ENCODE results near the gene DNALI1.

DNALI1 gene

DNA sequence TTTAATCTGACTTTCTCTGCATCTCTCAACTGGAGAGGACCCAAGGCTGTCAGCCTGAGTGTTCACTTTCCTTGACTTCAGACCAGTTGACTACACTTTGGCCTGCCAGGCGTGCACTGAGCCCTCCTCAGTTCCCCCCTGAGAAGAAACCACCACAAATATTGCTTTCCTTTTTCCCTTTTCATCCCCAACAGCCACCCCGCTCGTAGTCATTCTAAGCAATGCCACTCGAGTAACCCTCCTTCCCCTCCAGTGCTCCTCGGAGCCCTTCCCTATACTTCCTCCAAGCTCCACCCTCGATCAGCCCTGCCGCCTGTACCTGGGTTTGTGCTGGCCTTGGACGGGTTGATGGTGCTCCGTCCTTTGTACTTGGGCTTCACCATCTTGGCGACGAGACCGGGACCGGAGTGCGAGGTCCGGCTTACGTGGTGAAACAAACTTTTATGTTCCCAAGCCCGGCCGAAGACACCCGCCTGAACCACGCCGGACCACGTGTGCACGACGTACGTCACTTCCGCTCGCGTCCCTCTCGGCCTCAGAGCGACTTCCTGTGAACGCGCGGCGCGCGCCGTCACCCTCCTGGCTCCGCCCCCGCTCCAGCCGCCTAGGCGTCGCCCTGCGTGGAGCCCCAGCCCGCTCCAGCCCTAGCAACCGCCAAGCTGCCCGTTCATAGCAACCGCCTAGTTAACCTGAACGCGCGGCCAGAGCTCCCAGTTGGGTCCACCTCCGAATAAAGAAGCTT is 38.9 kb downstream of the DNALI1 start, which contains the start of gene GNL2:
Gene GNL2 (minus strand): TSS at position 498 of the 742 bp plus-strand sequence. CDS start 115 bp downstream, at position 383.
- H3K4me3 ChIP-seq (ENCODE audit: low read depth, low read length), result peak within 1 kb of the TSS; percentile 96
- in situ Hi-C loops (cut with HindIII; ENCODE audit: low sequenced_read_pairs), result no loop called here
- TF ChIP-seq, protein P1, sequence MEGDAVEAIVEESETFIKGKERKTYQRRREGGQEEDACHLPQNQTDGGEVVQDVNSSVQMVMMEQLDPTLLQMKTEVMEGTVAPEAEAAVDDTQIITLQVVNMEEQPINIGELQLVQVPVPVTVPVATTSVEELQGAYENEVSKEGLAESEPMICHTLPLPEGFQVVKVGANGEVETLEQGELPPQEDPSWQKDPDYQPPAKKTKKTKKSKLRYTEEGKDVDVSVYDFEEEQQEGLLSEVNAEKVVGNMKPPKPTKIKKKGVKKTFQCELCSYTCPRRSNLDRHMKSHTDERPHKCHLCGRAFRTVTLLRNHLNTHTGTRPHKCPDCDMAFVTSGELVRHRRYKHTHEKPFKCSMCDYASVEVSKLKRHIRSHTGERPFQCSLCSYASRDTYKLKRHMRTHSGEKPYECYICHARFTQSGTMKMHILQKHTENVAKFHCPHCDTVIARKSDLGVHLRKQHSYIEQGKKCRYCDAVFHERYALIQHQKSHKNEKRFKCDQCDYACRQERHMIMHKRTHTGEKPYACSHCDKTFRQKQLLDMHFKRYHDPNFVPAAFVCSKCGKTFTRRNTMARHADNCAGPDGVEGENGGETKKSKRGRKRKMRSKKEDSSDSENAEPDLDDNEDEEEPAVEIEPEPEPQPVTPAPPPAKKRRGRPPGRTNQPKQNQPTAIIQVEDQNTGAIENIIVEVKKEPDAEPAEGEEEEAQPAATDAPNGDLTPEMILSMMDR (IDR thresholded peaks at IDR 0.05; ENCODE audit: low read depth, low read length, missing control alignments), result no peak
- DNase-seq (ENCODE audit: low read depth), result peak; percentile 89

DNA sequence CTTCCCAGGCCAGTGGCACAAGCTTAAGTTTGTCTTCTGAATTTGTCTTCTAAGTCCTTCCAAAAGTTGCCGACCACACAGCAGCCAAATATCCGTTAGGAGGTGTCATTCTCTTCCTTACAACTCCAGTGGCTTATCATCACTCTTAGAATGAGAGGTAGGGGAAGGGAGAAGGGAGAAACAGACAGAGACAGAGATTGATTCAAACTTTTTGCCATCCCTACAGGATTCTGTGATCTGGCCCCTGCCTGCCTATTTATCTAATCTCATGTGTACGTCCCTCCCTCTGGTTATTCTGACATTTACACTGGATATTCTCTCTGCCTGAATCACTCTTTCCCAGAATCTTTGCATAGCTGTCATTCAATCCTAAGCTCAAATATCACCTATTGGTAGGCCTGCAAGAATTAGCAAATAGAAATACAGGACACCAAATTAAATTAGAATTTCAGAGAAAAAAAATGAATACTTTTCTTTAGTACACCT is 39.5 kb downstream of the DNALI1 start:
- in situ Hi-C loops (cut with HindIII; ENCODE audit: low sequenced_read_pairs), result no loop called here
- no peak for DNase-seq (ENCODE audit: low read depth)

DNA sequence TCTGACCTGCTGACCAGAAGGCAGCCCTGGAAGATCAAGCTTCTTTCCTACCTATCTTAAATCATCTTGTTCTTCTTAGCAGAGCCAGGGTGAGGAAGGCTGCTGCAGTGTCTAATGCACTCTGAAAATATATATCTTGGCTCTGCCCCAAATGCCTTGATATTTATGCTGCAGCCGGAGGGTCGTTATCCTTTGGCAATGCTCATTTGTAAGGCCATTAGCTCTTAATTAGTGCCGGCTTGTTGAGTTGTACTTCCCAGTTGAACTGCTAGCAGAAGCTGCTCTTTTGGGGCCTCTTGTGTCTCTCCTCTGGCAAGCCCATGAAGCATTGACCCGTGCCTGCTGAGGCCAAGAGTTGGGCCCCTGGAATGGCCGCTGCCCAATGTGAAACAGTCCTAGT is 43.2 kb downstream of the DNALI1 start:
- TF ChIP-seq, protein P1 (IDR thresholded peaks at IDR 0.05; ENCODE audit: low read depth, low read length, missing control alignments), result no peak
- in situ Hi-C loops (cut with HindIII; ENCODE audit: low sequenced_read_pairs), result no loop called here
- H3K4me3 ChIP-seq (ENCODE audit: low read depth, low read length), result no peak overlapping the region
- DNase-seq (ENCODE audit: low read depth), result no peak

More for the DNA sequence above, 39.5 kb downstream of the DNALI1 start:
- TF ChIP-seq, protein P1 (IDR thresholded peaks at IDR 0.05; ENCODE audit: low read depth, low read length, missing control alignments), result no peak
- H3K4me3 ChIP-seq (ENCODE audit: low read depth, low read length), result peak overlapping the region; percentile 96

DNA sequence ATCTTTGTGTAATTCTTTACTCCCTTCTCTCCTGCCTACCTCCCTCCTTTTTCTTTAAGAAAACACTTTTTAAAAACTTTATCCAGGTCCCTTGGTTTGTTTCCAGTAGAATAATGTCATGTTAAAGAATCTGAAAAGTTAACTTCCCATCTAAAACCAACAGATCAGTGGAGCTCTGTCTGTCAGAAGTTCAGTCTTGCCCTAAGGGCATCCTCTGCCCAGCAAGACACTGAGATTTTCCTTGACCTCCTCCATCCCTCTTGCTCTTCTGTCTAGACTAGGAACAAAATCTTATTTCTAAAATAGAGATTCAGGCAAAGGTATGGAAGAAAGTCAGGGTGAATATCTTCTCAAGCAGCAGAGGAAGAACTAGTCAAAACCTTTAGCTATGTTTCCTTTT is 44.7 kb downstream of the DNALI1 start:
- in situ Hi-C loops (cut with HindIII; ENCODE audit: low sequenced_read_pairs), result no loop called here
- no peak for DNase-seq (ENCODE audit: low read depth)
- TF ChIP-seq, protein P1 (IDR thresholded peaks at IDR 0.05; ENCODE audit: low read depth, low read length, missing control alignments), result no peak
- no peak overlapping the region for H3K4me3 ChIP-seq (ENCODE audit: low read depth, low read length)

DNA sequence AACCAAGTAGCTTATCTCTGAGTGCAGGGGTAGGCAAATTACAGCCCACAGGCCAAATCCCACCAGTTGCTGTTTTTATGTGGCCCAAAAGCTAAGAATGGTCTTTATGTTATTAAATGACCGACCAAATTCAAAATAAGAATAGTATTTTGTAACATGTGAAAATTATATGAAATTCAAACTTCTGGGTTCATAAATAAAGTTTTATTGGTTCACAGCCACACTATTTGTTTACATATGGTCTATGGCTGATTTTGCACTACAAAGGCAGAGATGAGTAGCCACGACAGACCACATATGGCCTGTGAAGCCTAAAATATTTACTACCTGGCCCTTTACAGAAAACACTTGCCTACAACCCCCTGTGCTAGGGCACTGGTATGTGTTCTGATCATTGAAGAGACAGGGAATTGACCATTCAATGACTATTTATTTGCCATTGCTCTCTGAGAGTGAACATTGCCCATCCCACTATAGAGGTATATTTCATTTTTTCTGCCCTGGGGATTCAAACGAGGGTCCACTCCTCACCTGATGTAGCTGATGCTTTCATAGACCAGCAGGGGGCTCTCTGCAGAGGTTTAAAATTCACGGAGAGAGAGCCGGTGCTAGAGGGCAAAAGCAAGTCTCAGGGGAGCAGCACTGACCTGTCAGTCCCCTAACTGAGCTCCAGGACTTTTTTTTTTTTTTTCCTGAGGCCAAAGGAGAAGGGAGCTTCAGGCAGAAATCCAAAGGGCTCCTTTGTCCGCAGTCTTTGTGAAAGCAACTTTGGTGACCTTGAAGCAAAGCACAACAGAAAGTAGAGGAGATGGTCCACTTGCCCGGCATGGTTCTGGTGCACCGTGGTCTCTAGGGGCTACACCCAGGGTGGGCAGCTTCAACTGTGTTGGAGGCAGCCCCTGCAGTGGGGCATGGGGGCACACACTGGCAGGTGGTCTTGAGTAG is 46.3 kb downstream of the DNALI1 start:
- TF ChIP-seq, protein P1 (IDR thresholded peaks at IDR 0.05; ENCODE audit: low read depth, low read length, missing control alignments), result peak; percentile 84
- in situ Hi-C loops (cut with HindIII; ENCODE audit: low sequenced_read_pairs), result no loop called here
- no peak for DNase-seq (ENCODE audit: low read depth)
- no peak overlapping the region for H3K4me3 ChIP-seq (ENCODE audit: low read depth, low read length)

DNA sequence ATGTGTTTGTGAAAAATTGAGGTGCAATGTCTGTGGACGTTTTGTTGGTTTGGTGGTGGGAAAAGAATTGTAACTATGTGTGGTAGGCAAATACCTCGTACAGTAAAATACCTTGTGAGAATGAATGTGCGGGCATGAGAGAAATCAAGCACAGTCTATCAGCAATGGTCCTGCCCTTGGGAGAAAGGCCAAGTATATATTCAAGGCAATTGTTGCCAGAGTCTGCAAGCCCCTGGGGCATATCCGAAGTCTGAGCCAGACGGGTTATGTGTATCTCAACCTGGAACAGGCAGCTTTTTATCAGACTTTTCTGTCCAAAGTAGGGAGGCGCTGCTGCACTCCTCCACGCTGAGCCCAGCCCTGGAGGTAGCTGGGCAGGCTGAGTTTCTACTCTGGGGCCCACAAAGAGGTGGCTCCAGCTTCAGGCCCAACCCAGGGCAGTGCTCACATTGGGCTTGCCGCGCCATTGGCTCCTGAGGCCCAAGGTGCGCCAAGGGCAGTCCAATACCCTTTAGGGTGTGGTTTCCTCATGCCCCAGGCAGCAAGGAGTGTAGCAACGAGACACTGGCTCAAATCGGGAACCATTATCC is 48.4 kb downstream of the DNALI1 start:
- H3K4me3 ChIP-seq (ENCODE audit: low read depth, low read length), result no peak overlapping the region
- TF ChIP-seq, protein P1 (IDR thresholded peaks at IDR 0.05; ENCODE audit: low read depth, low read length, missing control alignments), result no peak
- in situ Hi-C loops (cut with HindIII; ENCODE audit: low sequenced_read_pairs), result no loop called here
- DNase-seq (ENCODE audit: low read depth), result no peak

Measured in astrocyte of the cerebellum (primary cell).